WTC11 (cell line): ENCODE measurements around the gene HSP90AB1. TPM values are rescaled to one million over a fixed set of nuclear protein-coding genes. Genes with fewer than 3 reads are reported as not detected.

Experiments used
- ATAC-seq: fragments of 200-7000 bp; cut with Tn5 transposase; 2 replicates; pipeline ENCODE4 v1.10.0; 2021; ENCODE audit warnings: mild to moderate bottlenecking, moderate library complexity
- CTCF ChIA-PET: fragments of 300-600 bp; sonication (Branson Sonifier 250); formaldehyde crosslinking; loops from one replicate; lab custom pipeline; 2021; ENCODE audit warnings: antibody characterized with exemption; lab: Charles Lee
- POLR2A ChIA-PET: fragments of 350-600 bp; sonication (Branson Sonifier 250); formaldehyde crosslinking; loops from one replicate; lab custom pipeline; 2021; ENCODE audit warnings: antibody characterized with exemption; lab: Charles Lee
- DNase-seq: peaks from one replicate; pipeline ENCODE4 v3.0.0; 2021; ENCODE audit warnings: low spot score
- H3K27ac Mint-ChIP-seq: 2 replicates; pipeline ENCODE4 v1.8.0; 2021; ENCODE audit warnings: mixed read lengths
- H3K27me3 Mint-ChIP-seq: 2 replicates; pipeline ENCODE4 v1.8.0; 2021; ENCODE audit warnings: low read depth, mild to moderate bottlenecking, moderate library complexity, mixed read lengths
- H3K36me3 Mint-ChIP-seq: 2 replicates; pipeline ENCODE4 v1.8.0; 2021; ENCODE audit warnings: mixed read lengths
- H3K4me1 Mint-ChIP-seq: 2 replicates; pipeline ENCODE4 v1.8.0; 2022; ENCODE audit warnings: mixed read lengths
- H3K4me3 Mint-ChIP-seq: 2 replicates; pipeline ENCODE4 v1.8.0; 2021; ENCODE audit warnings: mild to moderate bottlenecking, moderate library complexity, mixed read lengths
- H3K9me3 Mint-ChIP-seq: 2 replicates; pipeline ENCODE4 v1.8.0; 2021; ENCODE audit warnings: mixed read lengths
- ATF6 ChIP-seq: sonication (generic); formaldehyde crosslinking; IDR thresholded peaks from 2 replicates; pipeline ENCODE4 v1.8.1; 2023; ENCODE audit warnings: mild to moderate bottlenecking, missing genetic modification reagents
- CBFB ChIP-seq: sonication (generic); formaldehyde crosslinking; IDR thresholded peaks from 2 replicates; pipeline ENCODE4 v1.8.1; 2022; ENCODE audit warnings: mild to moderate bottlenecking, low read depth, missing genetic modification reagents
- CDX4 ChIP-seq: fragments of 250-450 bp; sonication (Bioruptor Pico); IDR thresholded peaks from 2 replicates; pipeline ENCODE4 v1.9.0; 2021; ENCODE audit warnings: moderate library complexity, mild to moderate bottlenecking, inconsistent platforms, borderline replicate concordance
- E2F5 ChIP-seq: sonication (generic); formaldehyde crosslinking; IDR thresholded peaks from 2 replicates; pipeline ENCODE4 v1.8.1; 2022; ENCODE audit warnings: mild to moderate bottlenecking, moderate library complexity, missing genetic modification reagents
- EMX1 ChIP-seq: fragments of 250-450 bp; sonication (Bioruptor Pico); IDR thresholded peaks from 2 replicates; pipeline ENCODE4 v1.8.0; 2021; ENCODE audit warnings: mild to moderate bottlenecking
- ERG ChIP-seq: fragments of 250-450 bp; sonication (Bioruptor Pico); IDR thresholded peaks from 2 replicates; pipeline ENCODE4 v1.8.0; 2021; ENCODE audit warnings: mild to moderate bottlenecking
- FOXP1 ChIP-seq: sonication (generic); formaldehyde crosslinking; IDR thresholded peaks from 2 replicates; pipeline ENCODE4 v1.8.0; 2022; ENCODE audit warnings: missing genetic modification reagents, mild to moderate bottlenecking, moderate library complexity, borderline replicate concordance
- HMGXB4 ChIP-seq: sonication (generic); formaldehyde crosslinking; IDR thresholded peaks from 2 replicates; pipeline ENCODE4 v1.8.1; 2023; ENCODE audit warnings: mild to moderate bottlenecking, moderate library complexity, missing genetic modification reagents
- MAX ChIP-seq: sonication (generic); formaldehyde crosslinking; IDR thresholded peaks from 2 replicates; pipeline ENCODE4 v1.8.0; 2022; ENCODE audit warnings: mild to moderate bottlenecking, missing genetic modification reagents
- MLX ChIP-seq: sonication (generic); formaldehyde crosslinking; IDR thresholded peaks from 2 replicates; pipeline ENCODE4 v1.8.1; 2023; ENCODE audit warnings: mild to moderate bottlenecking, missing genetic modification reagents, moderate library complexity
- MYBL2 ChIP-seq: sonication (generic); formaldehyde crosslinking; IDR thresholded peaks from 2 replicates; pipeline ENCODE4 v1.8.1; 2023; ENCODE audit warnings: mild to moderate bottlenecking, moderate library complexity, missing genetic modification reagents
- NFE2L1 ChIP-seq: sonication (generic); formaldehyde crosslinking; IDR thresholded peaks from 2 replicates; pipeline ENCODE4 v1.8.1; 2023; ENCODE audit warnings: missing genetic modification reagents
- NR2C2 ChIP-seq: sonication (generic); formaldehyde crosslinking; IDR thresholded peaks from 2 replicates; pipeline ENCODE4 v1.8.0; 2022; ENCODE audit warnings: mild to moderate bottlenecking, missing genetic modification reagents
- PRRX2 ChIP-seq: fragments of 250-450 bp; sonication (Bioruptor Pico); IDR thresholded peaks from 2 replicates; pipeline ENCODE4 v1.8.0; 2021; ENCODE audit warnings: mild to moderate bottlenecking
- SMAD4 ChIP-seq: sonication (generic); formaldehyde crosslinking; IDR thresholded peaks from 2 replicates; pipeline ENCODE4 v1.8.0; 2022; ENCODE audit warnings: mild to moderate bottlenecking, missing genetic modification reagents
- TP53 ChIP-seq: sonication (generic); formaldehyde crosslinking; IDR thresholded peaks from 2 replicates; pipeline ENCODE4 v1.8.1; 2023; ENCODE audit warnings: mild to moderate bottlenecking, missing genetic modification reagents
- total RNA-seq: library from RNA; stranded (reverse); gene quantifications from 3 replicates; pipeline ENCODE4 v1.2.3, GENCODE V29; 2021

The HSP90AB1 gene
- total RNA-seq, 1 experiment from 2014 or later, result 2,171 TPM

- H3K9me3 Mint-ChIP-seq, result no peaks in the 10 kb centered on the region
- ChIA-PET CTCF (interaction anchor here (2.5 kb wide), 1 partner anchor 47 kb away, joined by 11 read pairs; no protein-coding TSS in a partner anchor), POLR2A (no interaction called here)
- peaks cover 35% of the 10 kb centered on the region for H3K4me1 Mint-ChIP-seq
- peak overlapping the region; percentile 68; the same call in 1 of the 2 replicates for H3K4me3 Mint-ChIP-seq
- peaks cover 24% of the 10 kb centered on the region for H3K36me3 Mint-ChIP-seq
- ATAC-seq, result no peak
- no peaks in the 10 kb centered on the region for H3K27me3 Mint-ChIP-seq
- TF ChIP-seq PRRX2 (CRISPR knock-in tag) (no peak), CBFB (no peak), TP53 (no peak), MYBL2 (no peak), NR2C2 (CRISPR knock-in tag) (no peak), MAX (CRISPR knock-in tag) (no peak), NFE2L1 (CRISPR knock-in tag) (no peak)
- peak overlapping the region; percentile 55 for H3K27ac Mint-ChIP-seq
- DNase-seq, result no peak
Observed at GRCh38 chr6:44258325-44258863, 11.5 kb downstream of the HSP90AB1 start.

GRCh38 chr6:44258921-44259320 lies 12.0 kb downstream of the HSP90AB1 start:
- DNase-seq, result no peak
- no peaks in the 10 kb centered on the region for H3K27me3 Mint-ChIP-seq
- CTCF ChIA-PET, result no interaction called here
- H3K4me1 Mint-ChIP-seq, result peaks cover 37% of the 10 kb centered on the region
- no peak for ATAC-seq
- H3K27ac Mint-ChIP-seq, result no peak overlapping the region; the same call in 1 of the 2 replicates
- TF ChIP-seq MLX (CRISPR knock-in tag), result no peak
- TF ChIP-seq SMAD4 (CRISPR knock-in tag), result no peak
- no peak for TF ChIP-seq ERG (CRISPR knock-in tag)
- no peak for TF ChIP-seq CDX4 (CRISPR knock-in tag)
- TF ChIP-seq HMGXB4 (CRISPR knock-in tag), result no peak
- no peak for TF ChIP-seq EMX1 (CRISPR knock-in tag)
- TF ChIP-seq FOXP1 (CRISPR knock-in tag), result no peak
- TF ChIP-seq ATF6, result no peak
- no peak for TF ChIP-seq E2F5 (CRISPR knock-in tag)
- POLR2A ChIA-PET, result no interaction called here
- H3K4me3 Mint-ChIP-seq, result no peak overlapping the region
- H3K9me3 Mint-ChIP-seq, result no peaks in the 10 kb centered on the region
- H3K36me3 Mint-ChIP-seq, result peaks cover 19% of the 10 kb centered on the region
